HEK293 (cell line): ENCODE data around the gene WSCD2.

Experiments used
- SCRT2 ChIP-seq: fragments of 450-650 bp; formaldehyde crosslinking; IDR thresholded peaks from 2 replicates; pipeline ENCODE4 v1.5.1; 2016; ENCODE audit warnings: missing biosample characterization, missing genetic modification characterization
- ZFP37 ChIP-seq: fragments of 450-650 bp; formaldehyde crosslinking; IDR thresholded peaks from 2 replicates; pipeline ENCODE4 v1.5.1; 2016; ENCODE audit warnings: missing biosample characterization, missing genetic modification characterization
- ZNF239 ChIP-seq: fragments of 450-650 bp; formaldehyde crosslinking; IDR thresholded peaks from 2 replicates; pipeline ENCODE4 v1.5.1; 2016; ENCODE audit warnings: missing biosample characterization, missing genetic modification characterization
- TF ChIP-seq, protein P1 (sequence below): fragments of 450-650 bp; formaldehyde crosslinking; IDR thresholded peaks from 2 replicates; pipeline ENCODE4 v1.5.1; 2016; ENCODE audit warnings: missing biosample characterization, missing genetic modification characterization, low read depth
- TF ChIP-seq, protein P2 (sequence below): fragments of 450-650 bp; formaldehyde crosslinking; IDR thresholded peaks from 2 replicates; pipeline ENCODE4 v1.5.1; 2016; ENCODE audit warnings: missing biosample characterization, missing genetic modification characterization
- TF ChIP-seq, protein P3 (sequence below): fragments of 450-650 bp; formaldehyde crosslinking; IDR thresholded peaks from 2 replicates; pipeline ENCODE4 v1.5.1; 2016; ENCODE audit warnings: missing biosample characterization, missing genetic modification characterization

DNA sequence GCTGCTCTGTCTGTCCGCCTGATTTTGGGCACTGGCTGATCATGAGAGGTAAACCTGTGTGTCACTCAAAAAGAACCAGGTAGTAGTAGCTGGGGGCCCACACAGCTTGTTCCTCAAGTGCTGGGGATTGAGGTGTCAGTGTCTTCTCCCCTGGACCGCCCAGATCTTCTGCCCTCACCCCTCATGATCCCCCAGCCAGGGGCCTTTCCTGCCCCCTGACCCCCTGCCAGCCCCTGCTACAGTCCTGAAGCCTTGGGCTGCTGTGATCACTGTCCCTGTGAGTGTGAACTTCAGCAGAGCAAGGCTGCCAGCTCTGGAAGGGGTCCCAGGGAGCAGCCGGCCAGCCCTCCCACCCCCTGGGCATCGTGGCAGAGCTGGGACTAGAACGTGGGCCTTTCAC lies 11.4 kb downstream of the WSCD2 start:
- TF ChIP-seq, protein P1, sequence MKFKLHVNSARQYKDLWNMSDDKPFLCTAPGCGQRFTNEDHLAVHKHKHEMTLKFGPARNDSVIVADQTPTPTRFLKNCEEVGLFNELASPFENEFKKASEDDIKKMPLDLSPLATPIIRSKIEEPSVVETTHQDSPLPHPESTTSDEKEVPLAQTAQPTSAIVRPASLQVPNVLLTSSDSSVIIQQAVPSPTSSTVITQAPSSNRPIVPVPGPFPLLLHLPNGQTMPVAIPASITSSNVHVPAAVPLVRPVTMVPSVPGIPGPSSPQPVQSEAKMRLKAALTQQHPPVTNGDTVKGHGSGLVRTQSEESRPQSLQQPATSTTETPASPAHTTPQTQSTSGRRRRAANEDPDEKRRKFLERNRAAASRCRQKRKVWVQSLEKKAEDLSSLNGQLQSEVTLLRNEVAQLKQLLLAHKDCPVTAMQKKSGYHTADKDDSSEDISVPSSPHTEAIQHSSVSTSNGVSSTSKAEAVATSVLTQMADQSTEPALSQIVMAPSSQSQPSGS (tag by site-specific recombination), result no peak
- TF ChIP-seq, protein P2, sequence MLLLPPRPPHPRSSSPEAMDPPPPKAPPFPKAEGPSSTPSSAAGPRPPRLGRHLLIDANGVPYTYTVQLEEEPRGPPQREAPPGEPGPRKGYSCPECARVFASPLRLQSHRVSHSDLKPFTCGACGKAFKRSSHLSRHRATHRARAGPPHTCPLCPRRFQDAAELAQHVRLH (tag by site-specific recombination), result no peak
- no peak for TF ChIP-seq ZNF239
- TF ChIP-seq, protein P3, sequence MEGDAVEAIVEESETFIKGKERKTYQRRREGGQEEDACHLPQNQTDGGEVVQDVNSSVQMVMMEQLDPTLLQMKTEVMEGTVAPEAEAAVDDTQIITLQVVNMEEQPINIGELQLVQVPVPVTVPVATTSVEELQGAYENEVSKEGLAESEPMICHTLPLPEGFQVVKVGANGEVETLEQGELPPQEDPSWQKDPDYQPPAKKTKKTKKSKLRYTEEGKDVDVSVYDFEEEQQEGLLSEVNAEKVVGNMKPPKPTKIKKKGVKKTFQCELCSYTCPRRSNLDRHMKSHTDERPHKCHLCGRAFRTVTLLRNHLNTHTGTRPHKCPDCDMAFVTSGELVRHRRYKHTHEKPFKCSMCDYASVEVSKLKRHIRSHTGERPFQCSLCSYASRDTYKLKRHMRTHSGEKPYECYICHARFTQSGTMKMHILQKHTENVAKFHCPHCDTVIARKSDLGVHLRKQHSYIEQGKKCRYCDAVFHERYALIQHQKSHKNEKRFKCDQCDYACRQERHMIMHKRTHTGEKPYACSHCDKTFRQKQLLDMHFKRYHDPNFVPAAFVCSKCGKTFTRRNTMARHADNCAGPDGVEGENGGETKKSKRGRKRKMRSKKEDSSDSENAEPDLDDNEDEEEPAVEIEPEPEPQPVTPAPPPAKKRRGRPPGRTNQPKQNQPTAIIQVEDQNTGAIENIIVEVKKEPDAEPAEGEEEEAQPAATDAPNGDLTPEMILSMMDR (tag by site-specific recombination), result no peak
- TF ChIP-seq ZFP37 (tag by site-specific recombination), result no peak
- no peak for TF ChIP-seq SCRT2 (tag by site-specific recombination)
